GOT3 (cell line): Measurements from ENCODE around the gene SLC9C1.

Experiments used
- DNase-seq: peaks from one replicate; lab custom pipeline; 2025; ENCODE audit warnings: mixed read lengths; lab: John Stamatoyannopoulos, UW

Gene SLC9C1

GRCh38 chr3:112293368-112294321 lies at the start of gene SLC9C1:
Gene SLC9C1, minus strand, starts transcription at chr3:112294216. Its CDS starts 7,425 bp downstream, at chr3:112286791.
- peak; percentile 5 for DNase-seq

GRCh38 chr3:112341386-112341785 lies 47.4 kb upstream of the SLC9C1 start:
- DNase-seq: no peak

- no peak for DNase-seq
Measured at GRCh38 chr3:112339609-112340008, 45.6 kb upstream of the SLC9C1 start.

GRCh38 chr3:112339134-112339533 lies 45.1 kb upstream of the SLC9C1 start:
- DNase-seq: no peak

GRCh38 chr3:112338727-112339056 lies 44.7 kb upstream of the SLC9C1 start:
- no peak for DNase-seq

GRCh38 chr3:112338021-112338726 lies 44.2 kb upstream of the SLC9C1 start:
- DNase-seq: no peak

- DNase-seq: no peak
Measured at GRCh38 chr3:112335434-112335781, 41.4 kb upstream of the SLC9C1 start.

- DNase-seq: no peak
Measured at GRCh38 chr3:112334691-112335433, 40.8 kb upstream of the SLC9C1 start.

- no peak for DNase-seq
Measured at GRCh38 chr3:112333381-112334317, 39.6 kb upstream of the SLC9C1 start.

- no peak for DNase-seq
Measured at GRCh38 chr3:112333002-112333380, 39.0 kb upstream of the SLC9C1 start, which contains the start of gene CD200. Gene CD200, plus strand, starts transcription at chr3:112333156. Its CDS starts 57 bp downstream, at chr3:112333213.

- no peak for DNase-seq
Measured at GRCh38 chr3:112331851-112332250, 37.8 kb upstream of the SLC9C1 start.

GRCh38 chr3:112327371-112327951 lies 33.4 kb upstream of the SLC9C1 start:
- no peak for DNase-seq

- DNase-seq: no peak
Measured at GRCh38 chr3:112321867-112322652, 28.0 kb upstream of the SLC9C1 start.

GRCh38 chr3:112320691-112321090 lies 26.7 kb upstream of the SLC9C1 start:
- no peak for DNase-seq

GRCh38 chr3:112319516-112320276 lies 25.7 kb upstream of the SLC9C1 start:
- DNase-seq: no peak

GRCh38 chr3:112315791-112316190 lies 21.8 kb upstream of the SLC9C1 start:
- no peak for DNase-seq

- DNase-seq: no peak
Measured at GRCh38 chr3:112314649-112315048, 20.6 kb upstream of the SLC9C1 start.

GRCh38 chr3:112308151-112308911 lies 14.3 kb upstream of the SLC9C1 start:
- no peak for DNase-seq

GRCh38 chr3:112307557-112307956 lies 13.5 kb upstream of the SLC9C1 start:
- DNase-seq: no peak
